OCI-LY1 (cell line): ENCODE measurements around the gene NBL1.

ENCODE experiments used
- H2AFZ ChIP-seq: fragments of 200-600 bp; sonication (generic), shearing (Covaris generic); 2 replicates; pipeline ENCODE4 v1.6.0; 2014; ENCODE audit warnings: antibody characterized with exemption, mild to moderate bottlenecking, low read length
- H3F3A ChIP-seq: fragments of 200-600 bp; sonication (generic), shearing (Covaris generic); 2 replicates; pipeline ENCODE4 v1.6.0; 2014; ENCODE audit warnings: mild to moderate bottlenecking, antibody characterized with exemption, low read length, moderate library complexity; ENCODE audit not compliant: insufficient read depth
- H3K27ac ChIP-seq: fragments of 200-600 bp; sonication (generic); 2 replicates; pipeline ENCODE4 v1.5.1; 2014; ENCODE audit warnings: low read length, mixed run types, mild to moderate bottlenecking, low read depth; ENCODE audit not compliant: poor library complexity, severe bottlenecking
- H3K27me3 ChIP-seq: fragments of 200-600 bp; sonication (generic); 2 replicates; pipeline ENCODE4 v1.6.0; 2014; ENCODE audit warnings: antibody characterized with exemption, mild to moderate bottlenecking, low read length, moderate library complexity; ENCODE audit not compliant: insufficient read depth
- H3K36me3 ChIP-seq: fragments of 200-600 bp; sonication (generic); 2 replicates; pipeline ENCODE4 v1.6.1; 2014; ENCODE audit warnings: mild to moderate bottlenecking, antibody characterized with exemption, low read length, moderate library complexity, mixed read lengths; ENCODE audit not compliant: insufficient read depth
- H3K4me1 ChIP-seq: fragments of 200-600 bp; sonication (generic); 2 replicates; pipeline ENCODE4 v1.5.1; 2014; ENCODE audit warnings: mild to moderate bottlenecking, low read length, moderate library complexity; ENCODE audit not compliant: insufficient read depth, severe bottlenecking
- H3K4me2 ChIP-seq: fragments of 200-600 bp; sonication (generic), shearing (Covaris generic); 2 replicates; pipeline ENCODE4 v1.6.1; 2014; ENCODE audit warnings: low read length
- H3K4me3 ChIP-seq: fragments of 200-600 bp; sonication (generic); 2 replicates; pipeline ENCODE4 v1.5.1; 2014; ENCODE audit warnings: low read length, low read depth, mild to moderate bottlenecking, mixed read lengths; ENCODE audit not compliant: poor library complexity, severe bottlenecking
- H3K79me2 ChIP-seq: fragments of 200-600 bp; shearing (Covaris generic); 2 replicates; pipeline ENCODE4 v1.6.1; 2016; ENCODE audit warnings: mixed run types, low read length, mixed read lengths; ENCODE audit not compliant: insufficient read depth
- H3K9ac ChIP-seq: fragments of 200-600 bp; sonication (generic), shearing (Covaris generic); 2 replicates; pipeline ENCODE4 v1.6.1; 2014; ENCODE audit warnings: mild to moderate bottlenecking, low read length, mixed read lengths
- H3K9me2 ChIP-seq: fragments of 200-600 bp; sonication (generic), shearing (Covaris generic); 2 replicates; pipeline ENCODE4 v1.6.1; 2014; ENCODE audit warnings: low read depth, mild to moderate bottlenecking, low read length, mixed read lengths
- H3K9me3 ChIP-seq: fragments of 200-600 bp; shearing (Covaris generic); 2 replicates; pipeline ENCODE4 v1.6.1; 2014; ENCODE audit warnings: low read length, mixed read lengths
- H4K20me1 ChIP-seq: fragments of 200-600 bp; sonication (generic), shearing (Covaris generic); 2 replicates; pipeline ENCODE4 v1.6.0; 2016; ENCODE audit warnings: mild to moderate bottlenecking, low read length; ENCODE audit not compliant: insufficient read depth
- CTCF ChIP-seq: fragments of 200-600 bp; sonication (generic), shearing (Covaris generic); IDR thresholded peaks from 2 replicates; pipeline ENCODE4 v1.5.1; 2017; ENCODE audit warnings: mild to moderate bottlenecking, antibody characterized with exemption, low read length, moderate library complexity, mixed read lengths
- EZH2 ChIP-seq: fragments of 200-600 bp; sonication (generic), shearing (Covaris generic); IDR thresholded peaks from 2 replicates; pipeline ENCODE4 v1.8.0; 2017; ENCODE audit warnings: borderline replicate concordance, mixed run types, mild to moderate bottlenecking, antibody characterized with exemption, low read length, moderate library complexity, mixed read lengths

Gene NBL1

GRCh38 chr1:19662313-19662712, 18.2 kb downstream of the NBL1 start:
- no peaks in the 10 kb centered on the region for H3K27me3 ChIP-seq
- H3K4me2 ChIP-seq = no peak overlapping the region
- H3F3A ChIP-seq = no peaks in the 10 kb centered on the region
- no peaks in the 10 kb centered on the region for H3K9me3 ChIP-seq
- no peaks in the 10 kb centered on the region for H3K9me2 ChIP-seq
- H4K20me1 ChIP-seq = no peaks in the 10 kb centered on the region
- no peaks in the 10 kb centered on the region for H3K36me3 ChIP-seq
- H3K79me2 ChIP-seq = no peaks in the 10 kb centered on the region
- H3K27ac ChIP-seq = no peak overlapping the region
- no peak overlapping the region for H2AFZ ChIP-seq
- no peak for TF ChIP-seq CTCF
- no peak for TF ChIP-seq EZH2
- no peaks in the 10 kb centered on the region for H3K4me1 ChIP-seq
- H3K9ac ChIP-seq = no peak overlapping the region
- no peak overlapping the region for H3K4me3 ChIP-seq

GRCh38 chr1:19664453-19665185, 20.5 kb downstream of the NBL1 start, which contains the start of gene HTR6:
HTR6 (plus strand) TSS chr1:19664875; CDS start chr1:19665754, 879 bp downstream.
- H3K9ac ChIP-seq = no peak within 1 kb of the TSS
- no peaks in the 10 kb centered on the region for H3K9me3 ChIP-seq
- H3K27me3 ChIP-seq = no peaks in the 10 kb centered on the region
- no peaks in the 10 kb centered on the region for H3K9me2 ChIP-seq
- no peak within 1 kb of the TSS for H3K27ac ChIP-seq
- no peaks in the 10 kb centered on the region for H3F3A ChIP-seq
- H3K4me1 ChIP-seq = no peaks in the 10 kb centered on the region
- no peaks in the 10 kb centered on the region for H3K79me2 ChIP-seq
- no peaks in the 10 kb centered on the region for H4K20me1 ChIP-seq
- no peaks in the 10 kb centered on the region for H3K36me3 ChIP-seq
- peak within 1 kb of the TSS; percentile 22; the same call in 1 of the 2 replicates for H3K4me2 ChIP-seq
- no peak for TF ChIP-seq CTCF
- no peak for TF ChIP-seq EZH2
- no peak within 1 kb of the TSS for H2AFZ ChIP-seq
- no peak within 1 kb of the TSS for H3K4me3 ChIP-seq

GRCh38 chr1:19665186-19665495, 21.0 kb downstream of the NBL1 start:
- no peaks in the 10 kb centered on the region for H3K9me2 ChIP-seq
- TF ChIP-seq CTCF (no peak), EZH2 (no peak)
- no peak overlapping the region for H3K4me2 ChIP-seq
- H3K79me2 ChIP-seq = no peaks in the 10 kb centered on the region
- H3F3A ChIP-seq = no peaks in the 10 kb centered on the region
- no peak overlapping the region for H3K4me3 ChIP-seq
- no peak overlapping the region for H2AFZ ChIP-seq
- H3K36me3 ChIP-seq = no peaks in the 10 kb centered on the region
- no peak overlapping the region for H3K9ac ChIP-seq
- no peaks in the 10 kb centered on the region for H3K9me3 ChIP-seq
- no peaks in the 10 kb centered on the region for H3K27me3 ChIP-seq
- H3K27ac ChIP-seq = no peak overlapping the region
- no peaks in the 10 kb centered on the region for H4K20me1 ChIP-seq
- H3K4me1 ChIP-seq = no peaks in the 10 kb centered on the region
